HCT116 (cell line): ENCODE results near the gene ZNF777. TPM values are rescaled to one million over a fixed set of nuclear protein-coding genes. Genes with fewer than 3 reads are reported as not detected.
A peak's percentile ranks its signal among the peaks of the same experiment; 100 is the strongest.

ENCODE experiments used
- ATAC-seq: fragments of 200-7000 bp; cut with Tn5 transposase; 2 replicates; pipeline ENCODE4 v1.9.1; 2020; ENCODE audit warnings: mild to moderate bottlenecking, moderate library complexity
- BruUV-seq: library from RNA; stranded (reverse); fragments of 400-500 nt; replicated peaks from 2 replicates; lab custom pipeline; 2021; lab: Mats Ljungman, UMichigan
- CTCF ChIA-PET: fragments of 300-600 bp; sonication (Branson Sonifier 250); formaldehyde crosslinking; loops from one replicate; lab custom pipeline; 2021; ENCODE audit warnings: antibody characterized with exemption; lab: Charles Lee
- POLR2A ChIA-PET: fragments of 300-600, 350-600 bp; sonication (Branson Sonifier 250); formaldehyde crosslinking; loops from one replicate; lab custom pipeline; 2021; ENCODE audit warnings: antibody characterized with exemption; lab: Charles Lee
- RAD21 ChIA-PET, 2 experiments: fragments of 300-600 bp; sonication (Branson Sonifier 250); formaldehyde crosslinking; loops; one replicate each; lab custom pipeline; 2023; ENCODE audit warnings: low total read pairs in 2 of 2; ENCODE audit not compliant: uncharacterized antibody in 2 of 2, unreplicated experiment in 2 of 2, low non-redundant PET in 1 of 2; lab: Charles Lee
- DNase-seq: peaks from one replicate; pipeline ENCODE4 v3.0.0-alpha.2; 2010; ENCODE audit warnings: low read depth, low spot score
- H2AFZ ChIP-seq: fragments of 200-600 bp; shearing (Covaris generic), sonication (generic); 2 replicates; pipeline ENCODE4 v1.6.1; 2017; ENCODE audit warnings: low read depth, mixed run types, mixed read lengths, antibody characterized with exemption, low read length; ENCODE audit not compliant: poor library complexity, severe bottlenecking
- H3K27ac ChIP-seq: 2 replicates; pipeline ENCODE4 v1.5.1; 2012; ENCODE audit warnings: low read depth, low read length
- H3K27me3 ChIP-seq: fragments of 200-600 bp; sonication (generic); 2 replicates; pipeline ENCODE4 v1.6.1; 2016; ENCODE audit warnings: mixed run types, low read length, mixed read lengths; ENCODE audit not compliant: insufficient read depth
- H3K36me3 ChIP-seq, 2 experiments: fragments of 200-500 bp in 1 of 2; fragments of 200-600 bp in 1 of 2; sonication (Bioruptor generic) in 1 of 2; sonication (generic) in 1 of 2; 2 replicates each; pipeline versions ENCODE4 v1.5.1 to v1.6.1; 2014 to 2016; ENCODE audit warnings: low read length in 2 of 2, inconsistent platforms in 1 of 2, mixed read lengths in 1 of 2, mixed run types in 1 of 2; ENCODE audit not compliant: insufficient read depth in 2 of 2, control insufficient read depth in 1 of 2
- H3K4me1 ChIP-seq, 2 experiments: fragments of 200-600 bp in 1 of 2; sonication (generic) in 1 of 2; 2 replicates each; pipeline versions ENCODE4 v1.5.1 to v1.6.1; 2012 to 2017; ENCODE audit warnings: low read length in 2 of 2, inconsistent platforms in 1 of 2, mild to moderate bottlenecking in 1 of 2, mixed read lengths in 1 of 2, mixed run types in 1 of 2, moderate library complexity in 1 of 2; ENCODE audit not compliant: insufficient read depth in 2 of 2, control insufficient read depth in 1 of 2
- H3K4me2 ChIP-seq: fragments of 200-600 bp; sonication (generic); 2 replicates; pipeline ENCODE4 v1.6.1; 2017; ENCODE audit warnings: mixed run types, low read length, mixed read lengths
- H3K4me3 ChIP-seq, 2 experiments: fragments of 200-600 bp in 1 of 2; sonication (generic) in 1 of 2; replicated peaks in 1 of 2; 2 replicates each; pipeline ENCODE4 v1.5.1; 2011 to 2016; ENCODE audit warnings: low read length in 2 of 2, control low read depth in 1 of 2, low read depth in 1 of 2, mild to moderate bottlenecking in 1 of 2, mixed read lengths in 1 of 2, mixed run types in 1 of 2
- H3K79me2 ChIP-seq: fragments of 200-600 bp; sonication (generic); 2 replicates; pipeline ENCODE4 v1.6.1; 2017; ENCODE audit warnings: mild to moderate bottlenecking, mixed run types, low read length, moderate library complexity, mixed read lengths; ENCODE audit not compliant: insufficient read depth
- H3K9ac ChIP-seq: fragments of 200-600 bp; sonication (generic); 2 replicates; pipeline ENCODE4 v1.6.1; 2016; ENCODE audit warnings: low read length, mixed read lengths
- H3K9me2 ChIP-seq: fragments of 200-600 bp; sonication (generic), shearing (Covaris generic); 2 replicates; pipeline ENCODE4 v1.6.1; 2017; ENCODE audit warnings: mixed run types, mild to moderate bottlenecking, moderate library complexity; ENCODE audit not compliant: insufficient read depth
- H3K9me3 ChIP-seq, 2 experiments: fragments of 200-500 bp in 1 of 2; fragments of 200-600 bp in 1 of 2; sonication (Bioruptor generic) in 1 of 2; sonication (generic) in 1 of 2; 2 replicates each; pipeline ENCODE4 v1.6.1; 2014 to 2017; ENCODE audit warnings: low read length in 2 of 2, mixed read lengths in 2 of 2, inconsistent platforms in 1 of 2, low read depth in 1 of 2, mild to moderate bottlenecking in 1 of 2, mixed run types in 1 of 2, moderate library complexity in 1 of 2; ENCODE audit not compliant: control insufficient read depth in 1 of 2, insufficient read depth in 1 of 2
- H4K20me1 ChIP-seq: fragments of 200-600 bp; sonication (generic), shearing (Covaris generic); 2 replicates; pipeline ENCODE4 v1.6.1; 2017; ENCODE audit warnings: mixed run types, mild to moderate bottlenecking, moderate library complexity; ENCODE audit not compliant: insufficient read depth
- CEBPB ChIP-seq: IDR thresholded peaks from 2 replicates; pipeline ENCODE4 v1.6.1; 2012; ENCODE audit warnings: low read depth
- ELF1 ChIP-seq: IDR thresholded peaks from 2 replicates; pipeline ENCODE4 v1.6.1; 2012; ENCODE audit warnings: low read depth, borderline replicate concordance
- EZH2phosphoT487 ChIP-seq: fragments of 200-600 bp; IDR thresholded peaks from 2 replicates; pipeline ENCODE4 v1.6.1; 2018; ENCODE audit warnings: antibody characterized with exemption, borderline replicate concordance
- FOSL1 ChIP-seq: IDR thresholded peaks from 2 replicates; pipeline ENCODE4 v1.6.1; 2012; ENCODE audit warnings: low read depth
- POLR2A ChIP-seq: IDR thresholded peaks from 2 replicates; pipeline ENCODE4 v1.7.0; 2011; ENCODE audit warnings: borderline replicate concordance; ENCODE audit not compliant: insufficient read depth, insufficient read length; ENCODE audit errors: extremely low read depth
- POLR2AphosphoS5 ChIP-seq: IDR thresholded peaks from 2 replicates; pipeline ENCODE4 v1.6.1; 2011; ENCODE audit warnings: mild to moderate bottlenecking, low read depth, low read length, moderate library complexity
- RAD21 ChIP-seq: IDR thresholded peaks from 2 replicates; pipeline ENCODE4 v1.6.1; 2012; ENCODE audit warnings: low read depth, mild to moderate bottlenecking
- SIN3A ChIP-seq: IDR thresholded peaks from 2 replicates; pipeline ENCODE4 v1.6.1; 2012; ENCODE audit warnings: low read depth
- SP1 ChIP-seq: IDR thresholded peaks from 2 replicates; pipeline ENCODE4 v1.6.1; 2012; ENCODE audit warnings: low read depth
- SRF ChIP-seq: IDR thresholded peaks from 2 replicates; pipeline ENCODE4 v1.6.1; 2012; ENCODE audit warnings: low read depth
- TCF7L2 ChIP-seq: IDR thresholded peaks from 2 replicates; pipeline ENCODE4 v1.7.0; 2011; ENCODE audit warnings: borderline replicate concordance, inconsistent platforms; ENCODE audit not compliant: insufficient read depth, insufficient read length; ENCODE audit errors: extremely low read depth
- YY1 ChIP-seq: IDR thresholded peaks from 2 replicates; pipeline ENCODE4 v1.6.1; 2011; ENCODE audit warnings: low read length, low read depth, moderate library complexity, mild to moderate bottlenecking; ENCODE audit not compliant: insufficient replicate concordance; ENCODE audit errors: extremely low read depth
- ZFX ChIP-seq: fragments of 450-650 bp; IDR thresholded peaks from 2 replicates; pipeline ENCODE4 v1.6.1; 2017
- ZNF274 ChIP-seq: fragments of 200-500 bp; sonication (Bioruptor generic); IDR thresholded peaks from 2 replicates; pipeline ENCODE4 v1.6.1; 2014; ENCODE audit warnings: mild to moderate bottlenecking, low read depth, low read length, inconsistent platforms
- intact Hi-C: fragments of 100-400 bp; cut with micrococcal nuclease; formaldehyde crosslinking; loops from 2 replicates; pipeline ENCODE4 v1.10.0; 2022
- total RNA-seq: library from RNA; stranded (reverse); gene quantifications from one replicate; pipeline ENCODE4 v1.2.1, GENCODE V29; 2021; ENCODE audit not compliant: unreplicated experiment
- TF ChIP-seq, protein P1 (sequence below): IDR thresholded peaks from 2 replicates; pipeline ENCODE4 v1.6.1; 2011; ENCODE audit warnings: mild to moderate bottlenecking, low read length, moderate library complexity; ENCODE audit not compliant: insufficient replicate concordance; ENCODE audit errors: extremely low read depth
- TF ChIP-seq, protein P2 (sequence below): IDR thresholded peaks from 2 replicates; pipeline ENCODE4 v1.6.1; 2012
- TF ChIP-seq, protein P3 (sequence below): IDR thresholded peaks from 2 replicates; pipeline ENCODE4 v1.6.1; 2012; ENCODE audit warnings: low read depth

Gene ZNF777
- total RNA-seq, 1 experiment from 2014 or later = 15.6 TPM

DNA sequence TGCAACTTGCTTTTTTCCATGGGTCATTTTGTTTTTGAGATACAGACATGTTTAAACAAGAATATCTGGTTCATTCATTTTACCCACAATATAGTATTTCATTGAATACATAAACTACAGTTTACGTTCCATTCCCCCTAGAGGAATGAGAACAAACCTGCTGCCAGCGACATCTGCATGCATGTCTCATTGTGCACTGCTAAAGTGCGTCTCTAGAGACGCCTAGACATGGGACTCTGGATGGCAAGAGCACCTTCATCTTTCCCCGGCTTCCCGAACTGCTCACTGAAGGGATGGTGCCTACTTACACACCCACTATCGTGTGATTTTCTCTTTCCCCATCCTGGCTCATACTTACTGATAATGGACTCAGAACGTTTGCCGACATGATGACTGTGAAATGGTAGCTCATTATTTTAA is 1.2 kb upstream of the ZNF777 start:
- Histone ChIP-seq H3K9ac (no peak overlapping the region), H2AFZ (no peak overlapping the region), H3K4me1 (peaks cover 11 to 19% of the 10 kb centered on the region in 2 experiments; a peak in 2 of 4 replicates), H3K4me2 (peak overlapping the region; percentile 99; the same call in 1 of the 2 replicates), H3K9me3 (peaks cover 0 to 3% of the 10 kb centered on the region in 2 experiments; a peak in 1 of 4 replicates), H3K9me2 (no peaks in the 10 kb centered on the region), H3K27me3 (no peaks in the 10 kb centered on the region), H4K20me1 (no peaks in the 10 kb centered on the region), H3K4me3 (no peak overlapping the region), H3K27ac (no peak overlapping the region), H3K79me2 (peaks cover 23% of the 10 kb centered on the region), H3K36me3 (no peaks in the 10 kb centered on the region)
- CTCF ChIA-PET = no interaction called here
- DNase-seq (no peak), ATAC-seq (no peak)
- intact Hi-C loops = no loop called here
- RAD21 ChIA-PET = no interaction called here
- TF ChIP-seq ELF1 (no peak), SIN3A (no peak), SP1 (no peak), POLR2AphosphoS5 (no peak), POLR2A (no peak), YY1 (no peak), CEBPB (no peak), EZH2phosphoT487 (no peak), ZNF274 (no peak), ZFX (no peak), TCF7L2 (no peak), FOSL1 (no peak), SRF (no peak), RAD21 (no peak)
- TF ChIP-seq, protein P1, sequence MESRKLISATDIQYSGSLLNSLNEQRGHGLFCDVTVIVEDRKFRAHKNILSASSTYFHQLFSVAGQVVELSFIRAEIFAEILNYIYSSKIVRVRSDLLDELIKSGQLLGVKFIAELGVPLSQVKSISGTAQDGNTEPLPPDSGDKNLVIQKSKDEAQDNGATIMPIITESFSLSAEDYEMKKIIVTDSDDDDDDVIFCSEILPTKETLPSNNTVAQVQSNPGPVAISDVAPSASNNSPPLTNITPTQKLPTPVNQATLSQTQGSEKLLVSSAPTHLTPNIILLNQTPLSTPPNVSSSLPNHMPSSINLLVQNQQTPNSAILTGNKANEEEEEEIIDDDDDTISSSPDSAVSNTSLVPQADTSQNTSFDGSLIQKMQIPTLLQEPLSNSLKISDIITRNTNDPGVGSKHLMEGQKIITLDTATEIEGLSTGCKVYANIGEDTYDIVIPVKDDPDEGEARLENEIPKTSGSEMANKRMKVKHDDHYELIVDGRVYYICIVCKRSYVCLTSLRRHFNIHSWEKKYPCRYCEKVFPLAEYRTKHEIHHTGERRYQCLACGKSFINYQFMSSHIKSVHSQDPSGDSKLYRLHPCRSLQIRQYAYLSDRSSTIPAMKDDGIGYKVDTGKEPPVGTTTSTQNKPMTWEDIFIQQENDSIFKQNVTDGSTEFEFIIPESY = no peak
- TF ChIP-seq, protein P2, sequence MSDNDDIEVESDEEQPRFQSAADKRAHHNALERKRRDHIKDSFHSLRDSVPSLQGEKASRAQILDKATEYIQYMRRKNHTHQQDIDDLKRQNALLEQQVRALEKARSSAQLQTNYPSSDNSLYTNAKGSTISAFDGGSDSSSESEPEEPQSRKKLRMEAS = no peak
- TF ChIP-seq, protein P3, sequence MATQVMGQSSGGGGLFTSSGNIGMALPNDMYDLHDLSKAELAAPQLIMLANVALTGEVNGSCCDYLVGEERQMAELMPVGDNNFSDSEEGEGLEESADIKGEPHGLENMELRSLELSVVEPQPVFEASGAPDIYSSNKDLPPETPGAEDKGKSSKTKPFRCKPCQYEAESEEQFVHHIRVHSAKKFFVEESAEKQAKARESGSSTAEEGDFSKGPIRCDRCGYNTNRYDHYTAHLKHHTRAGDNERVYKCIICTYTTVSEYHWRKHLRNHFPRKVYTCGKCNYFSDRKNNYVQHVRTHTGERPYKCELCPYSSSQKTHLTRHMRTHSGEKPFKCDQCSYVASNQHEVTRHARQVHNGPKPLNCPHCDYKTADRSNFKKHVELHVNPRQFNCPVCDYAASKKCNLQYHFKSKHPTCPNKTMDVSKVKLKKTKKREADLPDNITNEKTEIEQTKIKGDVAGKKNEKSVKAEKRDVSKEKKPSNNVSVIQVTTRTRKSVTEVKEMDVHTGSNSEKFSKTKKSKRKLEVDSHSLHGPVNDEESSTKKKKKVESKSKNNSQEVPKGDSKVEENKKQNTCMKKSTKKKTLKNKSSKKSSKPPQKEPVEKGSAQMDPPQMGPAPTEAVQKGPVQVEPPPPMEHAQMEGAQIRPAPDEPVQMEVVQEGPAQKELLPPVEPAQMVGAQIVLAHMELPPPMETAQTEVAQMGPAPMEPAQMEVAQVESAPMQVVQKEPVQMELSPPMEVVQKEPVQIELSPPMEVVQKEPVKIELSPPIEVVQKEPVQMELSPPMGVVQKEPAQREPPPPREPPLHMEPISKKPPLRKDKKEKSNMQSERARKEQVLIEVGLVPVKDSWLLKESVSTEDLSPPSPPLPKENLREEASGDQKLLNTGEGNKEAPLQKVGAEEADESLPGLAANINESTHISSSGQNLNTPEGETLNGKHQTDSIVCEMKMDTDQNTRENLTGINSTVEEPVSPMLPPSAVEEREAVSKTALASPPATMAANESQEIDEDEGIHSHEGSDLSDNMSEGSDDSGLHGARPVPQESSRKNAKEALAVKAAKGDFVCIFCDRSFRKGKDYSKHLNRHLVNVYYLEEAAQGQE = no peak
- POLR2A ChIA-PET = no interaction called here
- no TSS peak for BruUV-seq
